A673 (cell line): ENCODE results near the gene IQCF5.

Experiments
- CTCF ChIP-seq: fragments of 300-800, 200-600 bp; sonication (generic); conservative IDR thresholded peaks from 2 replicates; pipeline ENCODE4 v1.5.1; 2017; ENCODE audit warnings: low read depth, mild to moderate bottlenecking, antibody characterized with exemption, low read length, moderate library complexity, mixed read lengths
- EZH2 ChIP-seq: fragments of 200-600 bp; sonication (generic); IDR thresholded peaks from 2 replicates; pipeline ENCODE4 v1.6.1; 2017; ENCODE audit warnings: borderline replicate concordance, low read depth, mild to moderate bottlenecking, mixed read lengths, antibody characterized with exemption, low read length; ENCODE audit not compliant: poor library complexity, severe bottlenecking

- TF ChIP-seq CTCF (no peak), EZH2 (no peak)
Measured at GRCh38 chr3:51830345-51830744, 45.1 kb downstream of the IQCF5 start.
